H1 (cell line): ENCODE data around the gene H1-8. TPM values are rescaled to one million over a fixed set of nuclear protein-coding genes. Genes with fewer than 3 reads are reported as not detected.
A peak's percentile ranks its signal among the peaks of the same experiment; 100 is the strongest.

ENCODE experiments used
- CTCF ChIA-PET: fragments of 300-600 bp; sonication (Branson Sonifier 250); formaldehyde crosslinking; loops from one replicate; lab custom pipeline; 2021; ENCODE audit not compliant: partially characterized antibody; lab: Charles Lee
- POLR2A ChIA-PET: fragments of 300-600 bp; sonication (Branson Sonifier 250); formaldehyde crosslinking; loops from one replicate; lab custom pipeline; 2021; ENCODE audit warnings: inconsistent platforms; ENCODE audit not compliant: partially characterized antibody; lab: Charles Lee
- DNase-seq, 2 experiments: peaks; one replicate each; pipeline versions ENCODE4 v3.0.0 to v3.0.0-alpha.2; 2010 to 2022; ENCODE audit warnings: low spot score in 2 of 2, low read depth in 1 of 2, mixed read lengths in 1 of 2
- FAIRE-seq: peaks from 2 replicates; lab custom pipeline; 2011; peaks lifted over from hg19 to GRCh38; lab: Jason Lieb, UNC
- H2AFZ ChIP-seq: 2 replicates; pipeline ENCODE4 v1.8.1; 2012; ENCODE audit warnings: low read length, inconsistent platforms
- H2AK5ac ChIP-seq: 2 replicates; pipeline ENCODE4 v1.6.1; 2013; ENCODE audit warnings: low read depth, low read length
- H2BK120ac ChIP-seq: replicated peaks from 2 replicates; pipeline ENCODE3; 2013; ENCODE audit warnings: low read depth, low read length, inconsistent platforms
- H2BK12ac ChIP-seq: 2 replicates; pipeline ENCODE4 v1.6.1; 2013; ENCODE audit warnings: low read depth, low read length
- H2BK15ac ChIP-seq: 2 replicates; pipeline ENCODE4 v1.6.1; 2013; ENCODE audit warnings: low read length
- H2BK20ac ChIP-seq: 2 replicates; pipeline ENCODE4 v1.6.1; 2013; ENCODE audit warnings: low read length
- H2BK5ac ChIP-seq: 2 replicates; pipeline ENCODE4 v1.6.1; 2013; ENCODE audit warnings: low read depth, low read length
- H3K14ac ChIP-seq: 2 replicates; pipeline ENCODE4 v1.6.1; 2013; ENCODE audit warnings: inconsistent platforms; ENCODE audit not compliant: insufficient read length
- H3K18ac ChIP-seq: 2 replicates; pipeline ENCODE4 v1.6.1; 2013; ENCODE audit warnings: low read length; ENCODE audit errors: extremely low read depth
- H3K23ac ChIP-seq: 2 replicates; pipeline ENCODE4 v1.6.1; 2013; ENCODE audit warnings: inconsistent platforms; ENCODE audit not compliant: insufficient read length
- H3K23me2 ChIP-seq: 2 replicates; pipeline ENCODE4 v1.6.1; 2013; ENCODE audit warnings: low read depth, low read length
- H3K27ac ChIP-seq: 2 replicates; pipeline ENCODE4 v1.6.1; 2011; ENCODE audit warnings: low read depth, low read length, inconsistent platforms
- H3K27me3 ChIP-seq, 4 experiments: replicated peaks in 1 of 4; 1 replicate in 1 of 4; 2 replicates in 3 of 4; pipeline versions ENCODE4 v1.6.1 to v1.8.1; 2011 to 2013; ENCODE audit warnings: low read length in 3 of 4, mild to moderate bottlenecking in 3 of 4, inconsistent platforms in 2 of 4, mixed read lengths in 2 of 4, moderate library complexity in 1 of 4; ENCODE audit not compliant: control insufficient read depth in 3 of 4, insufficient read depth in 3 of 4; ENCODE audit errors: extremely low read depth in 1 of 4
- H3K36me3 ChIP-seq, 4 experiments: 2 replicates each; pipeline versions ENCODE4 v1.6.1 to v1.8.1; 2011 to 2013; ENCODE audit warnings: mild to moderate bottlenecking in 4 of 4, low read length in 3 of 4, moderate library complexity in 2 of 4, control low read depth in 1 of 4, inconsistent platforms in 1 of 4; ENCODE audit not compliant: insufficient read depth in 4 of 4, control insufficient read depth in 2 of 4
- H3K4ac ChIP-seq: replicated peaks from 2 replicates; pipeline ENCODE3; 2013; ENCODE audit warnings: low read length, low read depth, mixed read lengths, inconsistent platforms; ENCODE audit not compliant: insufficient read length
- H3K4me1 ChIP-seq, 4 experiments: replicated peaks in 1 of 4; 1 replicate in 1 of 4; 2 replicates in 3 of 4; pipeline versions ENCODE4 v1.6.1 to v1.8.1; 2011 to 2013; ENCODE audit warnings: low read length in 3 of 4, inconsistent platforms in 2 of 4, mixed read lengths in 1 of 4; ENCODE audit not compliant: insufficient read depth in 4 of 4, control insufficient read depth in 3 of 4
- H3K4me2 ChIP-seq, 2 experiments: 2 replicates each; pipeline versions ENCODE4 v1.6.1 to v1.8.1; 2011 to 2013; ENCODE audit warnings: low read depth in 2 of 2, low read length in 2 of 2, control low read depth in 1 of 2, inconsistent platforms in 1 of 2, mild to moderate bottlenecking in 1 of 2; ENCODE audit not compliant: insufficient read depth in 1 of 2
- H3K4me3 ChIP-seq, 4 experiments: fragments of 200-600, 300-600 bp in 1 of 4; sonication (generic), shearing (Covaris generic), sonication (Bioruptor Twin) in 1 of 4; 2 replicates each; pipeline versions ENCODE4 v1.5.1 to v1.8.1; 2011 to 2016; ENCODE audit warnings: low read length in 4 of 4, low read depth in 3 of 4, control low read depth in 2 of 4, inconsistent platforms in 2 of 4, mild to moderate bottlenecking in 2 of 4, mixed read lengths in 1 of 4, moderate library complexity in 1 of 4; ENCODE audit not compliant: insufficient read depth in 2 of 4; ENCODE audit errors: extremely low read depth in 1 of 4
- H3K56ac ChIP-seq: replicated peaks from 2 replicates; pipeline ENCODE3; 2013; ENCODE audit warnings: low read depth, mild to moderate bottlenecking, mixed read lengths, low read length, inconsistent platforms; ENCODE audit not compliant: insufficient read length
- H3K79me1 ChIP-seq: 2 replicates; pipeline ENCODE4 v1.6.1; 2013; ENCODE audit warnings: low read depth, low read length, control low read depth
- H3K79me2 ChIP-seq, 2 experiments: 2 replicates each; pipeline versions ENCODE4 v1.6.1 to v1.8.1; 2012 to 2013; ENCODE audit warnings: low read length in 2 of 2, mild to moderate bottlenecking in 2 of 2, inconsistent platforms in 1 of 2; ENCODE audit not compliant: insufficient read depth in 2 of 2, control insufficient read depth in 1 of 2
- H3K9ac ChIP-seq, 4 experiments: replicated peaks in 1 of 4; 1 replicate in 1 of 4; 2 replicates in 3 of 4; pipeline versions ENCODE4 v1.6.1 to v1.8.1; 2011 to 2013; ENCODE audit warnings: low read depth in 3 of 4, low read length in 3 of 4, control low read depth in 2 of 4, mild to moderate bottlenecking in 2 of 4, moderate library complexity in 2 of 4, inconsistent platforms in 1 of 4; ENCODE audit errors: extremely low read depth in 1 of 4
- H3K9me3 ChIP-seq, 2 experiments: 2 replicates each; pipeline versions ENCODE4 v1.6.1 to v1.8.1; 2012 to 2013; ENCODE audit warnings: mild to moderate bottlenecking in 2 of 2, moderate library complexity in 2 of 2, control low read depth in 1 of 2, inconsistent platforms in 1 of 2, low read depth in 1 of 2, low read length in 1 of 2, mixed read lengths in 1 of 2; ENCODE audit not compliant: insufficient read depth in 2 of 2
- H4K20me1 ChIP-seq, 2 experiments: replicated peaks in 1 of 2; 2 replicates each; pipeline versions ENCODE3 to v1.8.1; 2011 to 2013; ENCODE audit warnings: inconsistent platforms in 2 of 2, low read length in 2 of 2, mild to moderate bottlenecking in 1 of 2; ENCODE audit not compliant: insufficient read depth in 2 of 2, control insufficient read depth in 1 of 2
- H4K5ac ChIP-seq: 2 replicates; pipeline ENCODE4 v1.6.1; 2013; ENCODE audit warnings: low read length, low read depth, mixed read lengths, inconsistent platforms; ENCODE audit not compliant: insufficient read length
- H4K8ac ChIP-seq: 2 replicates; pipeline ENCODE4 v1.8.0; 2013; ENCODE audit warnings: mild to moderate bottlenecking, moderate library complexity, low read length, inconsistent platforms; ENCODE audit not compliant: insufficient read depth; ENCODE audit errors: extremely low read depth
- H4K91ac ChIP-seq: replicated peaks from 2 replicates; pipeline ENCODE3; 2013; ENCODE audit warnings: low read length, mixed read lengths, inconsistent platforms; ENCODE audit not compliant: insufficient read length
- CEBPB ChIP-seq: IDR thresholded peaks from 2 replicates; pipeline ENCODE4 v1.6.1; 2012; ENCODE audit warnings: low read depth, low read length
- CHD1 ChIP-seq: IDR thresholded peaks from 2 replicates; pipeline ENCODE4 v1.6.1; 2012; ENCODE audit warnings: low read depth, low read length, improper control_type of control experiment
- CTCF ChIP-seq, 3 experiments: IDR thresholded peaks; 1 replicate in 2 of 3; 2 replicates in 1 of 3; pipeline versions ENCODE4 v1.5.1 to v1.6.1; 2011; ENCODE audit warnings: low read length in 3 of 3, mild to moderate bottlenecking in 3 of 3, inconsistent platforms in 2 of 3, low read depth in 1 of 3, moderate library complexity in 1 of 3; ENCODE audit not compliant: insufficient read depth in 1 of 3; ENCODE audit errors: control extremely low read depth in 1 of 3
- PHF8 ChIP-seq: fragments of 200-600 bp; sonication (generic); conservative IDR thresholded peaks from 2 replicates; pipeline ENCODE4 v1.7.1; 2012; ENCODE audit warnings: low read depth, mild to moderate bottlenecking, inconsistent platforms, low read length, moderate library complexity
- RFX5 ChIP-seq: IDR thresholded peaks from 2 replicates; pipeline ENCODE4 v1.6.1; 2011; ENCODE audit warnings: low read depth, low read length, improper control_type of control experiment, borderline replicate concordance
- RNF2 ChIP-seq: fragments of 200-900, 300-1000 bp; sonication (generic); IDR thresholded peaks from 2 replicates; pipeline ENCODE4 v1.7.1; 2016; ENCODE audit warnings: borderline replicate concordance, low read depth, mild to moderate bottlenecking, antibody characterized with exemption, low read length; ENCODE audit not compliant: poor library complexity, severe bottlenecking; ENCODE audit errors: missing control alignments
- YY1 ChIP-seq: IDR thresholded peaks from 2 replicates; pipeline ENCODE4 v1.6.1; 2011; ENCODE audit warnings: low read depth, mild to moderate bottlenecking, low read length
- WGBS, 2 experiments: shearing (Covaris generic) in 1 of 2; methylation state at CpG; one replicate each; pipeline versions ENCODE4 v1.1.6 to v1.1.7; 2013 to 2015; ENCODE audit warnings: low lambda C conversion rate in 2 of 2, mixed read lengths in 2 of 2, inconsistent platforms in 1 of 2, low coverage in 1 of 2, missing lambda C conversion rate in 1 of 2; ENCODE audit not compliant: insufficient replicate concordance in 2 of 2, insufficient coverage in 1 of 2, insufficient read length in 1 of 2; ENCODE audit errors: extremely low coverage in 1 of 2, missing lambda C conversion rate in 1 of 2; 5-methylcytosine and 5-hydroxymethylcytosine counted together
- polyA plus RNA-seq, 7 experiments: library from polyadenylated mRNA; depleted of rRNA in 3 of 7; stranded (reverse) in 5 of 7; unstranded in 2 of 7; fragments of >200 nt in 5 of 7; fragments of 200-250 nt in 2 of 7; gene quantifications; 1 replicate in 5 of 7; 2 replicates in 1 of 7; 4 replicates in 1 of 7; pipeline versions ENCODE4 v1.2.1 to v1.2.3, GENCODE V29; 2011 to 2013; ENCODE audit warnings: missing spikeins in 2 of 7, mixed read lengths in 2 of 7
- total RNA-seq: library from RNA; stranded (reverse); fragmentation: NEBNext Ultra II Directional; extraction: Animal tissue kit (Norgen Biotek cat#: 25700); gene quantifications from 2 replicates; pipeline ENCODE4 v1.2.1, GENCODE V29; 2021

Gene H1-8
- total and polyA plus RNA-seq, 2 of the 8 experiments (the other 6 are each of a cell fraction or from before 2014, with no cell fraction given), result not detected

- Histone ChIP-seq H2BK12ac (peak overlapping the region; percentile 56; the same call in 1 of the 2 replicates), H3K23ac (no peak overlapping the region), H3K14ac (no peak overlapping the region), H3K27me3 (no peaks in the 10 kb centered on the region), H3K9me3 (no peaks in the 10 kb centered on the region), H3K27ac (no peak overlapping the region), H2AFZ (no peak overlapping the region), H3K4me2 (no peak overlapping the region), H3K4me3 (no peak overlapping the region), H4K8ac (peak overlapping the region; percentile 43; the same call in 1 of the 2 replicates), H3K56ac (no peak overlapping the region), H3K4ac (no peak overlapping the region), H4K20me1 (peaks cover 0 to 2% of the 10 kb centered on the region in 2 experiments), H3K23me2 (no peaks in the 10 kb centered on the region; the same call in 1 of the 2 replicates), H2BK20ac (0 out of 2 replicates have a peak overlapping the region, but pooled peaks have one; percentile 17), H4K5ac (no peak overlapping the region), H3K79me1 (peaks cover 4% of the 10 kb centered on the region), H3K79me2 (peaks cover 0 to 5% of the 10 kb centered on the region in 2 experiments; a peak in 1 of 4 replicates), H3K9ac (no peak overlapping the region), H2BK120ac (no peak overlapping the region), H2BK15ac (no peak overlapping the region), H3K36me3 (no peaks in the 10 kb centered on the region), H3K4me1 (peaks cover 13 to 34% (median 25%) of the 10 kb centered on the region in 4 experiments), H2AK5ac (no peak overlapping the region), H3K18ac (0 out of 2 replicates have a peak overlapping the region, but pooled peaks have one; percentile 20), H2BK5ac (no peak overlapping the region), H4K91ac (peak overlapping the region; percentile 52)
- ChIA-PET CTCF (interaction anchor here (0.6 to 2.0 kb wide), 5 partner anchors 8 to 100 kb away, joined by 3 to 7 read pairs (median 4); no protein-coding TSS in a partner anchor), POLR2A (interaction anchor here (1.4 kb wide), 1 partner anchor 8 kb away, joined by 5 read pairs; no protein-coding TSS in a partner anchor)
- 79% methylated on average over 8 of the region's 8 CpGs; no CpG with 5 or more reads in 1 of the 2 experiments for WGBS, 2 experiments
- TF ChIP-seq RFX5, result no peak
- no peak for TF ChIP-seq YY1
- no peak for TF ChIP-seq RNF2
- TF ChIP-seq CHD1, result no peak
- TF ChIP-seq CTCF (IDR thresholded peaks at IDR 0.05; ENCODE audit: control extremely low read depth in 1 of 3, insufficient read depth in 1 of 3, low read depth in 1 of 3, low read length in 3 of 3), result no peak
- TF ChIP-seq CEBPB, result no peak
- no peak for TF ChIP-seq PHF8
- FAIRE-seq, result no peak
- no peak for DNase-seq
Observed at GRCh38 chr3:129590215-129590614, 47.2 kb downstream of the H1-8 start.
